GM19468 (cell line): ENCODE data around the gene VPS39.

Experiments
- ATAC-seq: cut with Tn5 transposase; IDR thresholded peaks from one replicate; pipeline ENCODE4 v1.9.1; 2021; ENCODE audit warnings: mild to moderate bottlenecking, moderate library complexity, moderate number of reproducible peaks; ENCODE audit not compliant: unreplicated experiment; ENCODE audit errors: extremely low read depth

VPS39 gene

GRCh38 chr15:42201801-42202200 is 6.3 kb downstream of the VPS39 start:
- no peak for ATAC-seq

- ATAC-seq: no peak
These were observed 9.0 kb downstream of the VPS39 start for GRCh38 chr15:42199126-42199525.

GRCh38 chr15:42198516-42198915 is 9.6 kb downstream of the VPS39 start:
- ATAC-seq: no peak

DNA sequence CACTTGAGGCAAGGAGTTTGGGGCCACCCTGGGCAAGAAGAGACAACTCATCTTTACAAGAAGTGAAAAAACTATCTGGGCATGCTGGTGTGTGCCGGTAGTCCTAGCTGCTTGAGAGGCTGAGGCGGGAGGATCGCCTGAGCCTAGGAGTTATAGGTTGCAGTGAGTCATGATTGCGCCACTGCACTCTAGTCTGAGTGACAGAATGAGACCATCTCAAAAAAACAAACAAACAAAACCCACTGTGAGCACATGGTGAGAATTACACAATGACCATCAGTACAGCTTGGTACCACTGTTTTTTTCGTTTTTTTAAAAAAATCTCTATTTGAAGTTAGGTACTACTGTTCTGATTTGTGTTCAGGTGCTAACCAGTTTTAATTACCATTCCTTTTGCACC is 13.6 kb downstream of the VPS39 start:
- no peak for ATAC-seq

- no peak for ATAC-seq
These were observed 14.7 kb downstream of the VPS39 start for GRCh38 chr15:42193383-42193782.

GRCh38 chr15:42191610-42192346 is 16.3 kb downstream of the VPS39 start:
- ATAC-seq: no peak

DNA sequence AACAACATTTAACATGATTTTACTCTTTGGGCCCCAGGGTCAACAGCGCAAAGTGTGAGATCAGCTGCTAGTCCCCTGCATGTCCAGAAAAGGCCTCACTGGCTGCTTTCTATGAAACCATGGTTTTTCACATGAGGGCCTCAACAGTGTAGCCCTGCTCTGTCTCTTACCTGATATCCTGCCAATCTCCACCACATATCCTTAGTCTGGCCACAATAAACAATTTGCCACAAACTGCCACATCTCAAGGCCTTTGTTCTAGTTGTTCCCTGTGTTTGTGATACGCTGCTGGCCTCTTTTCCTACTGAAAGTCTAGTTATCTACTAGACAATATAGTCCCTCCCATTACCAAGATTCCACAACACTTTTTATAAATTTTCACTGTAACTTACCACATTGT is 17.7 kb downstream of the VPS39 start:
- ATAC-seq: no peak

DNA sequence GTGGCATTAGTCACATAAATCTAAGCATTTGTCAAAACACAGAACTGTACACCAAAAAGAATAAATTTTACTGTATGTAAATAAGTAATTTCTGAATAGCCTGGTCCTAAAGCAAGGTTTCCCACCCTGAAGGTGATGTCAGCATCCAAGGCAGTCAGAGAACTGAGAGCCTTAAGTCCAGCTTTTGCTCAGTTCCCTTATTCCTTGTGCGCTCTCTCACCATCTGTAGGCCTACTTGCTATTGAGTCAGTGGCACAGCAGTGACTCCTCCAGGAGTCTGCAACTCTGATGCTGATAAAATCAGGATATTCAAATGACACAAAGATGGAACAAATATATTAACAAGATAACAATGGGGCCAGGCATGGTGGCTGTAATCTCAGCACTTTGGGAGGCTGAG is 22.3 kb downstream of the VPS39 start:
- ATAC-seq: no peak

- no peak for ATAC-seq
These were observed 23.4 kb downstream of the VPS39 start for GRCh38 chr15:42184736-42185135.

GRCh38 chr15:42184296-42184695 is 23.8 kb downstream of the VPS39 start:
- ATAC-seq: no peak

- no peak for ATAC-seq
These were observed 25.1 kb downstream of the VPS39 start for GRCh38 chr15:42182961-42183360.

DNA sequence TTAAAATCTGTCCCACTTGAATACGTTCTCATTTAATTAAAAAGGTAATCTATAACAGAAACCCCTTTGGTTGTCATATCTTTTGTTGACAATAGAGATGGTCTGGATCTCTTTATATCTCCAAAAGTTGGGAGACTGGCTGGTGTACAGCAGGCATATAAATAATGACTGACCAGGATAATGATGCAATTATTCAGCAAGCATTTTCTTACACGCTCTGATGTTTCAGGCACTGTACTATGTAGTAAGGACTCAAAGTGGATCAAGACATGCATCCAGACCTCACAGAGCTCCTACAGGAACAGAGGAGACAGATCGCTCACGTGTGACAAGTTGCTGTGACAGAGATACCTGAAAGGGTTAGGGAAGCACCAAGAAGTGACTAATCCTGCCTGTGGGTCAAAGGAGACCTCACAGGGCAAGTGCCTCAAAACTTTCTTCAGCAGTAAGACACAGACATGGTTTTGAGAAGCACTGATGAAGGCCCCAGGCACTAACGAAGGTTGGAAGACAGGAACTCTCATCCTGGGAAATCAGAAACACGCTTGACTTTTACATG is 25.7 kb downstream of the VPS39 start:
- ATAC-seq: no peak

DNA sequence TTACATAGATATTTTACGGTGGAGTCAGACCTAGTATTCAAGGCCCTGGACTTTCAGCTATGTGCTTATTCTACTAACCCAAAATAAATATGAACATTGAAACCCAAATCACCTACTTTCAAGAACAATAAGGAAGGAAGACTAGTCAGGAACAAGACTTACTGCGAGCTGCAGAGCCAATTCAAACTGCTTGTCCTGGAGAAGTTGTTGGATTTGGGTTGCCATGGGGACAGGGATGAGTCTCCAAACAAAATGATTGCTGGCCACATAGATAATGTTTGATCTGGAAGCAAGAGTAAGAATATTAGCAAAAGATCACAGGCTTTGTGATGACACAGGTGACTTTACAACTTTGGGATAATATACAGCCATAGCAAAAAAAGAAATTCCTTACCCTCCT is 30.0 kb downstream of the VPS39 start:
- no peak for ATAC-seq

DNA sequence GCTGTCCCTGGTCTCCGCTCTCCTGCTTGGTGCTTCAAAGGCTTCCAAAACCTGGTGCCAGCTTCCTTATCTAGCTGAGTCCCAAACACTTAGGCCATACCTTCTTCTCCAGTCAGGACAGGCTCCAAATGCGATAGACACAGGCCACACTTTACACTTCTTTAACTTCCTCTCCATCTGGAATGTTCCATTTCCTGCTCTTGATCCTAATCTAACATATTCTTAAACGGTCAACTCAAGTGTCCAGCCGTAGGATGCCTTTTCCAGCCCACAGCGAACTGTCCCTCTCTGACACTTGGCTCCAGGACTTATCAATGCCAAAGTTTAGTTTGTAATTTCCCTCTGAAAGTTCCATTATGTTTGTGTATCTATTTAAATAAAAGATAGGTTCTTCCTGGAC is 32.4 kb downstream of the VPS39 start:
- no peak for ATAC-seq

- no peak for ATAC-seq
These were observed 35.6 kb downstream of the VPS39 start for GRCh38 chr15:42172475-42172874.

- no peak for ATAC-seq
These were observed 36.3 kb downstream of the VPS39 start for GRCh38 chr15:42171795-42172194.

- no peak for ATAC-seq
These were observed 37.0 kb downstream of the VPS39 start for GRCh38 chr15:42171122-42171521.

- no peak for ATAC-seq
These were observed 41.7 kb downstream of the VPS39 start for GRCh38 chr15:42166225-42166940.

DNA sequence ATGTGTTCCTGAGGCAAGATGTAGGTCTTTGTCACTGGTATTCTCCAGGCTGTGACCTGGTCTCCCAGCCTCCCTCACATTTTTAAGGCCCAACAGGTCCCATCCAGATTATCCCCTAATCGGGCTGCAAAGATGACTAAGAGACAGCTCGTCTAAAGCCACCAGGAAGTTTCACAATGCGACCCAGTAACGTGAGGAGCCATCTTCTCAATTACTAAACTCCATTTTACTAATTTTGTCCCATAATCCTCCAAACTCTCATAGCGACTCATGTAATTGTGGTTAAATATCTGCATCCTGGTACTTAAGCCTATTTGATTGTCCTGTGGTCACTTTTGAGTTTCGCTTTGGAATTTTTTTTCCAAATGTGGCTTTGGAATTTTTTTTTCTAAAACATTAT is 43.0 kb downstream of the VPS39 start:
- ATAC-seq: no peak

- no peak for ATAC-seq
These were observed 44.1 kb downstream of the VPS39 start for GRCh38 chr15:42163947-42164550.

DNA sequence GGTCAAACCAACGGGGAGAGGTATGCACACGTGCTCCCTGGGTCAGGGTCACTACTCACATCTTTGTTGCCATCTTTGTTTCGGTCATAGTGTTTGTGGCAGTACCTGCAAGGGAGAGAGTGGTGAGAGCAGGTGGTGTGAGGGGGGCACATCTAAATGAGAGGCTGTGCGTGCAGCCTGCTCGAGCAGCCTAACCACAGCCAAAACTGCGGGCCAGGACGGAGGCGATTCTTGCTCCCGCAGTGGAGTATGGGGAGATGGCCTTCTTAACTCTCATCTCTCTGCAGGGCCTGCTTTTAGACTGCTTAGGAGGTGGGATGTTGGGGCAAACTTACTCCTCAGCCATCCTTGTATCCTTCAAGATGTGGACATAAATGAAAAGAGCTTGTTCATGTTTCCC is 44.8 kb downstream of the VPS39 start:
- no peak for ATAC-seq
